Spleen (tissue), 11 donors: ENCODE results near the gene POTEC. TPM values are rescaled to one million over a fixed set of nuclear protein-coding genes. Genes with fewer than 3 reads are reported as not detected.
"Not testable (repeated sequence)": the region's sequence is repeated elsewhere in the genome, so short reads cannot be mapped to it uniquely, and the experiment has no call there.

Experiments used
- DNase-seq: peaks from one replicate; pipeline ENCODE4 v3.0.0-alpha.2; 2020
- H3K27ac ChIP-seq, 8 donors: fragments of 200-600 bp; sonication (generic) in 7 of 8; 1 replicate in 4 of 8; 2 replicates in 4 of 8; pipeline versions ENCODE4 v1.5.0 to v1.8.0; 2016 to 2021; ENCODE audit warnings: inconsistent platforms in 4 of 8, mild to moderate bottlenecking in 4 of 8, moderate library complexity in 1 of 8
- H3K27me3 ChIP-seq, 7 donors: fragments of 200-600 bp; sonication (generic) in 6 of 7; replicated peaks in 1 of 7; 1 replicate in 4 of 7; 2 replicates in 3 of 7; pipeline versions ENCODE4 v1.5.0 to v1.8.0; 2016 to 2021; ENCODE audit warnings: inconsistent platforms in 3 of 7, mild to moderate bottlenecking in 1 of 7
- H3K36me3 ChIP-seq, 6 donors: fragments of 200-600 bp; sonication (generic) in 5 of 6; 1 replicate in 4 of 6; 2 replicates in 2 of 6; pipeline versions ENCODE4 v1.5.0 to v1.8.0; 2016 to 2021; ENCODE audit warnings: inconsistent platforms in 2 of 6
- H3K4me1 ChIP-seq, 6 donors: fragments of 200-600 bp; sonication (generic) in 5 of 6; 1 replicate in 3 of 6; 2 replicates in 3 of 6; pipeline versions ENCODE4 v1.5.0 to v1.8.0; 2016 to 2021; ENCODE audit warnings: inconsistent platforms in 3 of 6
- H3K4me3 ChIP-seq, 8 donors: fragments of 200-600 bp; sonication (generic) in 7 of 8; 1 replicate in 4 of 8; 2 replicates in 4 of 8; pipeline versions ENCODE4 v1.5.0 to v1.8.0; 2016 to 2021; ENCODE audit warnings: inconsistent platforms in 4 of 8, mild to moderate bottlenecking in 4 of 8, moderate library complexity in 2 of 8
- H3K9me3 ChIP-seq, 8 donors: fragments of 200-600 bp; sonication (generic) in 7 of 8; 1 replicate in 4 of 8; 2 replicates in 4 of 8; pipeline versions ENCODE4 v1.5.0 to v1.8.0; 2016 to 2021; ENCODE audit warnings: inconsistent platforms in 4 of 8
- WGBS, 5 donors: extraction: QIAGEN DNeasy Blood & Tissue Kit in 3 of 5; methylation state at CpG; one replicate each; pipeline versions ENCODE4 v1.1.5 to v1.1.7; 2013 to 2018; 5-methylcytosine and 5-hydroxymethylcytosine counted together
- intact Hi-C: fragments of 100-400 bp; cut with DNase I; formaldehyde crosslinking; loops from one replicate; pipeline ENCODE4 v1.15.0; 2023; ENCODE audit warnings: low total_unique reads
- polyA plus RNA-seq, 3 donors: library from polyadenylated mRNA; stranded (reverse); fragments of 200-250 nt; gene quantifications; one replicate each; pipeline ENCODE4 v1.2.1, GENCODE V29; 2013
- total RNA-seq, 7 donors: library from RNA; depleted of rRNA in 3 of 7; stranded (reverse); fragments of >200 nt in 3 of 7; fragmentation: NEBNext Ultra II Directional in 4 of 7; extraction: Animal tissue kit (Norgen Biotek cat#: 25700) in 4 of 7; gene quantifications; one replicate each; pipeline versions ENCODE4 v1.1.0 to v1.2.1, GENCODE V29; 2016 to 2021
- donor health status: healthy with polysubstance abuse.
- donor health status: DM: no; HTN: no; CAD: no; lungs with moderate emphysema.
- donor health status: DM: no; HTN: no; CAD: no.
- donor health status: Bipolar disorder and iron deficiency.
- donor health status: healthy.
- donor health status: DM: no; HTN: no; CAD: no.
- donor health status: DM: yes; HTN: yes; CAD: no.

Gene POTEC
- total and polyA plus RNA-seq, 10 donors = not detected

- H3K36me3 ChIP-seq, H3K27me3 ChIP-seq, H3K9me3 ChIP-seq, DNase-seq, H3K4me1 ChIP-seq, H3K27ac ChIP-seq, intact Hi-C loops, H3K4me3 ChIP-seq: not testable (repeated sequence)
- WGBS, 5 donors = 93 to 97% (median 96%) methylated on average over 18 of the region's 18 CpGs
Measured at GRCh38 chr18:14479076-14479475, 64.3 kb downstream of the POTEC start.

GRCh38 chr18:14475520-14475919, 67.9 kb downstream of the POTEC start:
- H3K27me3 ChIP-seq, H3K4me3 ChIP-seq, H3K27ac ChIP-seq, intact Hi-C loops, H3K4me1 ChIP-seq, H3K9me3 ChIP-seq, H3K36me3 ChIP-seq: not testable (repeated sequence)
- peak; percentile 54 for DNase-seq
- 94 to 97% (median 97%) methylated on average over 7 to 15 of the region's 15 CpGs for WGBS, 5 donors

GRCh38 chr18:14474752-14475151, 68.6 kb downstream of the POTEC start:
- WGBS, 5 donors = 93 to 100% (median 98%) methylated on average over 2 to 20 of the region's 22 CpGs
- H3K4me3 ChIP-seq, H3K9me3 ChIP-seq, H3K36me3 ChIP-seq, H3K27ac ChIP-seq, H3K4me1 ChIP-seq, H3K27me3 ChIP-seq, intact Hi-C loops: not testable (repeated sequence)
- peak; percentile 44 for DNase-seq

GRCh38 chr18:14474007-14474720, 69.2 kb downstream of the POTEC start:
- peak; percentile 52 for DNase-seq
- H3K4me1 ChIP-seq, H3K9me3 ChIP-seq, H3K27me3 ChIP-seq, H3K4me3 ChIP-seq, H3K36me3 ChIP-seq, intact Hi-C loops, H3K27ac ChIP-seq: not testable (repeated sequence)
- WGBS, 5 donors = 91 to 99% (median 94%) methylated on average over 19 to 35 of the region's 38 CpGs

GRCh38 chr18:14473250-14474006, 70.0 kb downstream of the POTEC start:
- H3K4me1 ChIP-seq, H3K4me3 ChIP-seq, H3K27ac ChIP-seq, intact Hi-C loops, H3K27me3 ChIP-seq, H3K36me3 ChIP-seq, H3K9me3 ChIP-seq, DNase-seq: not testable (repeated sequence)
- WGBS, 5 donors = 92 to 96% (median 94%) methylated on average over 9 to 23 of the region's 23 CpGs

- H3K4me1 ChIP-seq, DNase-seq, intact Hi-C loops, H3K27me3 ChIP-seq, H3K9me3 ChIP-seq, H3K27ac ChIP-seq, H3K4me3 ChIP-seq, H3K36me3 ChIP-seq: not testable (repeated sequence)
- 34 to 65% (median 60%) methylated on average over 3 of the region's 3 CpGs for WGBS, 5 donors
Measured at GRCh38 chr18:14471286-14471685, 72.1 kb downstream of the POTEC start.

- H3K4me1 ChIP-seq, DNase-seq, H3K9me3 ChIP-seq, H3K36me3 ChIP-seq, H3K4me3 ChIP-seq, intact Hi-C loops, H3K27me3 ChIP-seq, H3K27ac ChIP-seq: not testable (repeated sequence)
- 58 to 83% (median 68%) methylated on average over 3 of the region's 3 CpGs for WGBS, 5 donors
Measured at GRCh38 chr18:14470446-14470845, 73.0 kb downstream of the POTEC start.

- H3K27me3 ChIP-seq, H3K9me3 ChIP-seq, DNase-seq, H3K36me3 ChIP-seq, H3K27ac ChIP-seq, H3K4me1 ChIP-seq, intact Hi-C loops, H3K4me3 ChIP-seq: not testable (repeated sequence)
Measured at GRCh38 chr18:14470046-14470445, 73.4 kb downstream of the POTEC start.

- DNase-seq, H3K4me3 ChIP-seq, H3K27me3 ChIP-seq, intact Hi-C loops, H3K27ac ChIP-seq, H3K36me3 ChIP-seq, H3K4me1 ChIP-seq: not testable (repeated sequence)
- WGBS, 5 donors = 28 to 67% (median 36%) methylated on average over 1 of the region's 1 CpG
- peaks cover 0 to 17% (median 13%) of the 10 kb centered on the region in 8 donors for H3K9me3 ChIP-seq
Measured at GRCh38 chr18:14465989-14466388, 77.4 kb downstream of the POTEC start.
